DOHH2 (cell line): ENCODE data around the gene OCA2.

ENCODE experiments used
- EZH2phosphoT487 ChIP-seq: fragments of 200-600 bp; sonication (generic); IDR thresholded peaks from 2 replicates; pipeline ENCODE4 v1.6.1; 2017; ENCODE audit warnings: borderline replicate concordance, mild to moderate bottlenecking, antibody characterized with exemption, low read length, moderate library complexity, mixed read lengths
- TF ChIP-seq, protein P1 (sequence below): fragments of 200-600 bp; sonication (generic); IDR thresholded peaks from one replicate; pipeline ENCODE4 v1.5.1; 2014; ENCODE audit warnings: antibody characterized with exemption, mild to moderate bottlenecking, low read depth, low read length; ENCODE audit not compliant: poor library complexity, severe bottlenecking

DNA sequence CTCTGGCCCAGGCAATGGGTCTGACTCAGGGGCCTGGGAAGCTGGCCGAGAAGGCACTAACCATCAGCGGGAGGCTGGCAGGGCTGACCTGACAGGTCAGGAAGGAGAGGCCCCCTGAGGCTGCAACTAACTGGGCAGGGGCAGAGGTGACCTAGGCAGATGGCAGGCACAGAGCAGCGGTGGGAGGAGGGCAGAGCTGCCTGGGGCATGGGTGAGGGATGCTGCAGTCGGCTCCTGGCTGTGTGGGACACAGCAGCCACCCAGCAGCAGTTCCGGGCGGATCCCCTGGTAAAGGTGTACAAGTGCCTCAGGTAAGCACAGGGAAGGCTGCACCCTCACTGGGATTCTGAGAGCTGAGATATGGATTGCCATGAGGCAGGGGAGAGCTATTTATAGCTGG, 236.1 kb downstream of the OCA2 start:
- TF ChIP-seq, protein P1, sequence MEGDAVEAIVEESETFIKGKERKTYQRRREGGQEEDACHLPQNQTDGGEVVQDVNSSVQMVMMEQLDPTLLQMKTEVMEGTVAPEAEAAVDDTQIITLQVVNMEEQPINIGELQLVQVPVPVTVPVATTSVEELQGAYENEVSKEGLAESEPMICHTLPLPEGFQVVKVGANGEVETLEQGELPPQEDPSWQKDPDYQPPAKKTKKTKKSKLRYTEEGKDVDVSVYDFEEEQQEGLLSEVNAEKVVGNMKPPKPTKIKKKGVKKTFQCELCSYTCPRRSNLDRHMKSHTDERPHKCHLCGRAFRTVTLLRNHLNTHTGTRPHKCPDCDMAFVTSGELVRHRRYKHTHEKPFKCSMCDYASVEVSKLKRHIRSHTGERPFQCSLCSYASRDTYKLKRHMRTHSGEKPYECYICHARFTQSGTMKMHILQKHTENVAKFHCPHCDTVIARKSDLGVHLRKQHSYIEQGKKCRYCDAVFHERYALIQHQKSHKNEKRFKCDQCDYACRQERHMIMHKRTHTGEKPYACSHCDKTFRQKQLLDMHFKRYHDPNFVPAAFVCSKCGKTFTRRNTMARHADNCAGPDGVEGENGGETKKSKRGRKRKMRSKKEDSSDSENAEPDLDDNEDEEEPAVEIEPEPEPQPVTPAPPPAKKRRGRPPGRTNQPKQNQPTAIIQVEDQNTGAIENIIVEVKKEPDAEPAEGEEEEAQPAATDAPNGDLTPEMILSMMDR = no peak
- no peak for TF ChIP-seq EZH2phosphoT487
